Osteoblast (primary cell): ENCODE results near the gene CCDC148. TPM values are rescaled to one million over a fixed set of nuclear protein-coding genes. Genes with fewer than 3 reads are reported as not detected.

Experiments
- DNase-seq: peaks from one replicate; pipeline ENCODE4 v3.0.0; 2011; ENCODE audit warnings: low spot score, mixed read lengths; ENCODE audit not compliant: insufficient read length; ENCODE audit errors: missing footprints
- H2AFZ ChIP-seq: 2 replicates; pipeline ENCODE4 v1.6.0; 2011; ENCODE audit warnings: mild to moderate bottlenecking, low read length
- H3K27ac ChIP-seq: 2 replicates; pipeline ENCODE4 v1.5.1; 2011; ENCODE audit warnings: mild to moderate bottlenecking, low read depth, low read length, moderate library complexity
- H3K27me3 ChIP-seq: 2 replicates; pipeline ENCODE4 v1.6.0; 2012; ENCODE audit warnings: mild to moderate bottlenecking, control low read depth, inconsistent platforms, low read length, moderate library complexity; ENCODE audit not compliant: insufficient read depth
- H3K36me3 ChIP-seq: 2 replicates; pipeline ENCODE4 v1.5.1; 2011; ENCODE audit warnings: mild to moderate bottlenecking, low read length, control low read depth, moderate library complexity; ENCODE audit not compliant: insufficient read depth
- H3K4me1 ChIP-seq: 2 replicates; pipeline ENCODE4 v1.5.1; 2011; ENCODE audit warnings: mild to moderate bottlenecking, low read length, control low read depth, moderate library complexity; ENCODE audit not compliant: insufficient read depth
- H3K4me2 ChIP-seq: 2 replicates; pipeline ENCODE4 v1.6.0; 2011; ENCODE audit warnings: mild to moderate bottlenecking, low read length; ENCODE audit not compliant: insufficient read depth
- H3K4me3 ChIP-seq: fragments of 200-600 bp; sonication (generic); 3 replicates; pipeline ENCODE4 v1.5.1; 2012; ENCODE audit warnings: mild to moderate bottlenecking, low read length, inconsistent platforms; ENCODE audit not compliant: insufficient read depth
- H3K79me2 ChIP-seq: 2 replicates; pipeline ENCODE4 v1.6.0; 2012; ENCODE audit warnings: mild to moderate bottlenecking, low read length, control low read depth, inconsistent platforms; ENCODE audit not compliant: insufficient read depth
- H3K9me3 ChIP-seq: 2 replicates; pipeline ENCODE4 v1.5.1; 2011; ENCODE audit warnings: low read depth, low read length, control low read depth
- H4K20me1 ChIP-seq: 2 replicates; pipeline ENCODE4 v1.6.0; 2012; ENCODE audit warnings: mild to moderate bottlenecking, low read length, control low read depth; ENCODE audit not compliant: insufficient read depth
- CTCF ChIP-seq: IDR thresholded peaks from 2 replicates; pipeline ENCODE4 v1.5.1; 2011; ENCODE audit warnings: mild to moderate bottlenecking, low read depth, low read length, moderate library complexity; ENCODE audit errors: extremely low read depth
- total RNA-seq: library from RNA; depleted of rRNA; stranded (reverse); fragments of >200 nt; gene quantifications from 2 replicates; pipeline ENCODE4 v1.2.3, GENCODE V29; 2012

Gene CCDC148
- total RNA-seq, 1 donor, result 1.8 TPM

GRCh38 chr2:158414538-158414937 is 42.0 kb downstream of the CCDC148 start:
- TF ChIP-seq CTCF, result no peak
- Histone ChIP-seq H3K9me3 (peaks cover 3% of the 10 kb centered on the region), H3K4me3 (no peak overlapping the region), H3K79me2 (no peaks in the 10 kb centered on the region), H3K36me3 (no peaks in the 10 kb centered on the region), H2AFZ (no peak overlapping the region), H3K27ac (peak overlapping the region; percentile 70), H3K4me1 (peaks cover 33% of the 10 kb centered on the region), H4K20me1 (no peaks in the 10 kb centered on the region), H3K27me3 (no peaks in the 10 kb centered on the region), H3K4me2 (peak overlapping the region; percentile 52)
- DNase-seq, result peak; percentile 68

GRCh38 chr2:158413581-158413980 is 43.0 kb downstream of the CCDC148 start:
- Histone ChIP-seq H3K4me3 (no peak overlapping the region), H3K9me3 (peaks cover 3% of the 10 kb centered on the region), H3K27ac (peak overlapping the region; percentile 70), H3K4me1 (peaks cover 33% of the 10 kb centered on the region), H3K4me2 (peak overlapping the region; percentile 52), H2AFZ (no peak overlapping the region), H4K20me1 (no peaks in the 10 kb centered on the region), H3K27me3 (no peaks in the 10 kb centered on the region), H3K36me3 (no peaks in the 10 kb centered on the region), H3K79me2 (no peaks in the 10 kb centered on the region)
- no peak for TF ChIP-seq CTCF
- DNase-seq, result no peak

GRCh38 chr2:158412206-158412605 is 44.3 kb downstream of the CCDC148 start:
- H3K27ac ChIP-seq, result peak overlapping the region; percentile 80

GRCh38 chr2:158411748-158412147 is 44.8 kb downstream of the CCDC148 start:
- Histone ChIP-seq H4K20me1 (no peaks in the 10 kb centered on the region), H3K4me1 (peaks cover 33% of the 10 kb centered on the region), H3K27ac (peak overlapping the region; percentile 80), H3K36me3 (no peaks in the 10 kb centered on the region), H3K4me2 (peak overlapping the region; percentile 60), H2AFZ (peak overlapping the region; percentile 26), H3K27me3 (no peaks in the 10 kb centered on the region), H3K4me3 (no peak overlapping the region), H3K9me3 (peaks cover 3% of the 10 kb centered on the region), H3K79me2 (no peaks in the 10 kb centered on the region)
- DNase-seq, result no peak
- no peak for TF ChIP-seq CTCF

More at GRCh38 chr2:158412206-158412605, 44.3 kb downstream of the CCDC148 start:
- Histone ChIP-seq H2AFZ (peak overlapping the region; percentile 26), H3K4me3 (no peak overlapping the region), H3K4me1 (peaks cover 33% of the 10 kb centered on the region), H3K9me3 (peaks cover 3% of the 10 kb centered on the region), H3K79me2 (no peaks in the 10 kb centered on the region), H4K20me1 (no peaks in the 10 kb centered on the region), H3K36me3 (no peaks in the 10 kb centered on the region), H3K4me2 (peak overlapping the region; percentile 60), H3K27me3 (no peaks in the 10 kb centered on the region)
- no peak for TF ChIP-seq CTCF
- DNase-seq, result peak; percentile 21
